Umbilical cord (tissue), 2 donors: Measurements from ENCODE around the gene TMEM52. TPM values are rescaled to one million over a fixed set of nuclear protein-coding genes. Genes with fewer than 3 reads are reported as not detected.
"Not testable (repeated sequence)": the region's sequence is repeated elsewhere in the genome, so short reads cannot be mapped to it uniquely, and the experiment has no call there.

Source experiments
- DNase-seq: peaks from one replicate; pipeline ENCODE4 v3.0.0-alpha.2; 2015; ENCODE audit warnings: low spot score
- total RNA-seq: library from RNA; depleted of rRNA; stranded (reverse); fragments of >200 nt; gene quantifications from one replicate; pipeline ENCODE4 v1.2.3, GENCODE V29; 2014; ENCODE audit warnings: low replicate concordance; ENCODE audit not compliant: insufficient read depth

The TMEM52 gene
- total RNA-seq, 1 donor from 2014 or later = not detected

DNA sequence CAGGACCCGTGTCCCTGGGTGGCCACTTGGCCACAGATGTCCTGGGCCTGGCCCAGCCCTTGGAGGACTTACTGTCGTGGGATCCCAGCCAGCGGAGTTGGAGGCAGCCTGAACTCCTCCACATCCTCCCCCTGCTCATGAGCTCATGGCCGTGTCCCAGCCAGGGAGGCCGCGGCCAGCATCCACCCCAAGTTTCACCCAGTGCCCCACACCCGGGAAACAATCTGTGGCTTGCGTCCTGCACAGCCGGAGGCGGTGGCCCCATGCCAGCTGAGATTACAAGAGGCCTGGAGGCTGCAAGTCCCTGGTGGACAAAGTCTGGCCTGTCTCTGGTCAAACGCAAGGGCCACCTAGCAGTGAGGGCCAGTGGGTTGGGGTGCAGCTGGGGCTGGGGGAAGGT is 27.5 kb upstream of the TMEM52 start:
- peak; percentile 41 for DNase-seq

GRCh38 chr1:1945782-1946393 is 26.8 kb upstream of the TMEM52 start:
- no peak for DNase-seq

DNA sequence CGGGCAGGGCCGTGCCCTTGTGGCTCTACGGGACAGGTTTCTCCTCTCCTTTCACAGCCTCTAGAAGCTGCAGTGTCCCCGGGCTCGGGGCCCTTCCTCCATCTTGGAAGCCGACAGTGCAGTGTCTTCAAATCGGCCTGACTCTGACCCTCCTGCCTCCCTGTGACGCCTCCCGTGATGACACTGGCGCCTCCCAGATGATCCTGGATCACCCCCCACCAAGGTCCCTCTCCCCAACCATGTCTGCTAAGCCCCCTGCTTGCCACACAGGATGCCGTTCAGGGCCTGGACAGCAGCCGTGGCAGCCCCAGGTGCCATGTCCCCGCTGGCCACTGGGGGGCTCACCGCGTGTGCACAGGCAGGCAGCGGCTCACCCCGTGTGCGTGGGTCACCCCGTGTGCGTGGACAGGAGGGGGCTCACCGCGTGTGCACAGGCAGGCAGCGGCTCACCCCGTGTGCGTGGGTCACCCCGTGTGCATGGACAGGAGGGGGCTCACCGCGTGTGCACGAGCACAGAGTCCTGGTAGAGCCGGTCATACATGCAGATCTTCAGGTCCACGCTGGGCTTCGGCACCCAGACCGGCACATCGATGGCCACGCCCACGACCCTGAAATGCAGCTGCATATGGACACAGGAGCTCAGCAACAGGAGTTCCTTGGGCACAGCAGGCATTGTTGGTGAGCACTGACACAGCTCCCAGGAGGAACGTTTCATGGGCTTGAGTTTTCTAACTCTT is 24.9 kb upstream of the TMEM52 start:
- DNase-seq = no peak

GRCh38 chr1:1942753-1943656 is 23.9 kb upstream of the TMEM52 start:
- DNase-seq = no peak

DNA sequence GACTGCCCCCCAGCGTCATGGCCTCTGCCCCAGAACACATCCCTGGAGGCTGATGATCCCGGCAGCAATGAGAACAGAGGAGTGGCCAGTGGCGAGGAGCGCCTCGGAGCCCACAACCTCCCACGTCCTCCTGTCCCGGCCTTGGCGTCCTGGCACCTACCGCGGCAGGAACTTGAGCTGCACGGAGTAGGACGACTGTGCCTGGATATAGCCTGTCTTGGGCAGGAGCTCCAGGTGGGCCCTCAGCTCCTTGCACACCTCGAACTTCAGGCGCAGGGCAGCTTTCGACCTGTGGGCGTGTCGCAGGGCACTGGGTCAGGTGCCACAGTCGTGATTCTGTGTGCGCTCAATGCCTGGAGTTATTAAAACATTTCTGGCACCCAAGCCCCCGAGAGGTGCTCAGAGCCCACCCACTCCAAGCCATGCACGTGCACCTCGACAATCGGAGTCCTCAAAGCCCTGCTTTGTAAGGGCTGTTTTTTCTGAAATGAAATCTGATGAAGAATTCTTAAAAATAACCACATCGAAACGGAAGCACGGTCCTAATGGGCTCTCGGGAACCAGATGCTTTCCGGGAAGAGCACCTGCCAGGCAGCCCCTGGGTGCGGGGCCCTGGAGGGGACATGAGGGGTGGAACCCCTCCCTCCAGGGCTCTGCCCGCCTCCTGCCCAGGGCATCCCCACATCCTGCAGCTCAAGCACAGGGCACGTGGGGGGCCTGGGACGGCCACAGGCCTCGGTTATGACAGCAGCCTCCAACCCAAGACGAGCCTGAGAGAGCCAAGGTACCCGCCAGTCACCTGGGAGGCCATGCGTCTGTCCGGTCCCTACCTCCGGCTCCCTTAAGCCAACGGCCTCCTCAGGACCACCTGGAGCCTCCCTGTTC is 23.0 kb upstream of the TMEM52 start:
- no peak for DNase-seq

- DNase-seq = no peak
Observed at GRCh38 chr1:1941211-1941841, 22.2 kb upstream of the TMEM52 start.

DNA sequence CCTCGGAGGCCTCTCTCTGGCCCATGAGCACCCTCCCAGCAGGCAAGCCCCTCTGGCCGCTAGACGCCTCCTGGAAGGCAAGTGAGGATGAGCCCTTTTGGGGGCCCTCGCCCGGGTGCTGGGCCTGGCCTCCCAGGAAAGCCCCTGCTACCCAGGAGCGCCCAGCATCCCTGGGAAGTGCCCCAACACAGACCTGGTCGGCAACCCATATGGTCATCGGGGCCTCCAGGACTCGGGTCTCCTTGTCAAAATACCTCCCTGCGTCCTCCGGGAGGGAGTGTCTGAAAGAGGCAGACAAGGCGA is 21.0 kb upstream of the TMEM52 start:
- DNase-seq = no peak

GRCh38 chr1:1939296-1940122 is 20.4 kb upstream of the TMEM52 start:
- DNase-seq = no peak

GRCh38 chr1:1938613-1939295 is 19.7 kb upstream of the TMEM52 start:
- DNase-seq = no peak

DNA sequence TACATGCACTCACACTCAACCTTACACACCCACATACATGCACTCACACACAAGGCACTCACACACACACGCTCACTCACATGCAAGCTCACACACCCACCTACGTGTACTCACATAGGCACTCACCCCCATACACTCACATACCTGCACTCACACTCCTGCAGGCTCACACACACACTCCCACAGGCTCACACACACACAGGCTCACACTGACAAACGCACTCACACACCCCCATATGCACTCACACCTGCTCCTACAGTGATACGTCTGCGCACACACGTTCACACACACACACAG is 19.1 kb upstream of the TMEM52 start:
- no peak for DNase-seq

DNA sequence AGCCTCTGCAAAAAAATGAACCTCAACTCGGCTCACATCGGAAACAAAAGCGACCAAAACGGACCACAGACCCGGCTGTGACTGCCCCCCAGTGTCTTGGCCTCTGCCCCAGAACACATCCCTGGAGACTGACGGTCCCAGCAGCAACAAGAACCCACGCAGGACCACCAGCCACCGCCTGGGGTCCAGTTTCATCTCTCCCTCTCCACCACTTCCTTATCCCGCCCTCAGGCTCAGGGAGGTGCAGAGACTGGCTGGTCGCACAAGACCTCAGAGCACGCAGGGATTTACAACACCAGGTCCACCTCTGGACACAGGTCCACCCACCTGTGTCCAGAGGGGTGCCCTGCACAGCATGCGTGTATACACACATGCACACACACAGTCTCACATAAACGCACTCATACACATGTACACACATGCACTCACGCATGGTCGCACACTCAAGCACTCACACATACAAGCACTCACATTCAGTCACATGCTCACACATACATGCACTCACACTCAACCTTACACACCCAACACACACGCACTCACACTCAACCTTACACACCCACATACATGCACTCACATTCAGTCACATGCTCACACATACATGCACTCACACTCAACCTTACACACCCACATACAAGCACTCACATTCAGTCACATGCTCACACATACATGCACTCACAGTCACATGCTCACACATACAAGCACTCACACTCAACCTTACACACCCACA is 18.6 kb upstream of the TMEM52 start:
- DNase-seq = no peak

DNA sequence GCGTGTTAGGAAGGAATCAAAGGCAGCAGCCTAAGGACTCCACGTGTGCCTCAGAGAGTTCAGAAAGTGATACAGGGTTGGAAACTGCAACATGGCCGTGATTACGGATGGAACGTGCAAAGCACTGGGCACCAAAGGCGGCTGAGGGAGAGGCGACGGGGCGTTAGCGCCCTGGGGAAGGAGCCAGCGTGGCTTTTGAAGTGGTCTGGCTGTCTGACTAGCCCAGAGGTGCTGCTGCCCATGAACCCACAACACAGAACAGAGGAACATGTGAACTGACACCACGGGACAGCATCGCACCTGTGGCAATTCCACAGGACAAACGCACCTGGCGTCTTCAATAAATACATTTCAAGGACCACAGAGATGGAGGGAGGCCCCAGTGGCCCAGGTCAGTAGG is 18.0 kb upstream of the TMEM52 start:
- DNase-seq = no peak

GRCh38 chr1:1934848-1935247 is 15.8 kb upstream of the TMEM52 start:
- DNase-seq = not testable (repeated sequence)

DNA sequence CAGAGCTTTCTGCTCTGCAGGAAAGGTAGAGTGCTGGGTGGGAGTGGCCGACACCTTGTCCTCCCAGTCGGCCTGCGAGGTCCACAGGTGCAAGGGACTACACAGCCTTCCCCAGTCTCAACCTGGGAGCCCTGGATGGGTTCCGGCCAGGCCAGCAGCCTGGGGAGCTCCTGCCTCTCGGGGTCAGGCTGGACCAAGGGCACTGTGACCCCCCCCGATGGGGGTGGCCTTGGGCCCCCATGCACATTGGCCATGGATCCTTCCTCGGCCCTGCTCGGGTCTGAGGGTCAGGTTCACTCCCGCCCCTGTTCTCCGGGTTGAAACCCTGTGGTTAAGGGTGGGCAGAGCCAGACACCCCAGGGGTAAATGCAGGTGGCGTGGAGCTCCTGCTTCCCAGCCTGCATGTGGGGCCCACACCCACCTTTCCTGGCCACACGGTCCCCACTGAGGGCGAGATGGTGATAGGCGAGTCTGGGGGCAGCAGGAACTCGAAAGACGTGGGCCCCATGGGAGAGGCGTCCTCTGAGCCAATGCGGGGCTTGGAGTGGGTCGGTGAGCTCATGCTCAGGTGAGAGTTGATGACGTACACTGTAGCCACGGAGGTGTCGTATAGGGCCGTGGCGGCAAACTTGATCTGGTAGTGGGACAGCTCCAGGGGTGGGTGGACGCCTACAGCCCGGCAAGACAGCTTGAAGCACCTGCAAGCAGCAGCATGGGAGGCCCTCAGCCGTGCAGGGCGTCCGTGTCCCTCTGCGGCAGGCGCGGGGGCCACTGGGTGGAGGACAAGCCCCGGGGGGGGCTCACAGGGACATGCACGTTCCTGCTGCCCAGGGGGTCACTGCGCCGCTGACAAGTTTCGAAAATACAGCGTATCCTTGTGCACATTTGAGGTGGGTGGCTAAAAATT is 10.8 kb upstream of the TMEM52 start:
- DNase-seq = no peak

GRCh38 chr1:1929102-1929638 is 10.1 kb upstream of the TMEM52 start:
- no peak for DNase-seq

GRCh38 chr1:1928231-1929101 is 9.4 kb upstream of the TMEM52 start:
- DNase-seq = no peak

GRCh38 chr1:1927751-1928150 is 8.7 kb upstream of the TMEM52 start:
- no peak for DNase-seq
